Measurements from ENCODE around the gene PHLDB1. TPM values are rescaled to one million over a fixed set of nuclear protein-coding genes. Genes with fewer than 3 reads are reported as not detected.

Gene PHLDB1
- total and polyA plus RNA-seq, 2 of the 8 experiments (the other 6 are each of a cell fraction or from before 2014, with no cell fraction given), result 53.9 to 74.8 TPM

GRCh38 chr11:118663902-118664301, 56.5 kb downstream of the PHLDB1 start:
- H3K27me3 ChIP-seq (replicated peaks in 1 of 4; ENCODE audit: control insufficient read depth in 3 of 4, extremely low read depth in 1 of 4, insufficient read depth in 3 of 4, low read length in 3 of 4), result no peaks in the 10 kb centered on the region
- no peak for FAIRE-seq
- CTCF ChIA-PET (ENCODE audit: partially characterized antibody), result interaction anchor here (0.6 to 8.5 kb wide), 10 partner anchors 6 to 1045 kb away, joined by 3 to 86 read pairs (median 4); partner anchors contain the start of gene PHLDB1
- H3K4me2 ChIP-seq (ENCODE audit: insufficient read depth in 1 of 2, low read depth in 2 of 2, low read length in 2 of 2), result no peak overlapping the region
- no peak overlapping the region for H2BK5ac ChIP-seq (ENCODE audit: low read depth, low read length)
- H3K4me1 ChIP-seq (replicated peaks in 1 of 4; ENCODE audit: control insufficient read depth in 3 of 4, insufficient read depth in 4 of 4, low read length in 3 of 4), result peaks cover 0 to 17% (median 14%) of the 10 kb centered on the region in 4 experiments; a peak in 6 of 7 replicates
- H2AFZ ChIP-seq (ENCODE audit: low read length), result no peak overlapping the region
- H2BK12ac ChIP-seq (ENCODE audit: low read depth, low read length), result no peak overlapping the region
- no peak for DNase-seq (ENCODE audit: low read depth in 1 of 2, low spot score in 2 of 2)
- no peak overlapping the region for H3K4me3 ChIP-seq (ENCODE audit: extremely low read depth in 1 of 4, insufficient read depth in 2 of 4, low read depth in 3 of 4, low read length in 4 of 4)
- H4K8ac ChIP-seq (ENCODE audit: extremely low read depth, insufficient read depth, low read length), result no peak overlapping the region
- POLR2A ChIA-PET (ENCODE audit: partially characterized antibody), result interaction anchor here (0.7 to 16.1 kb wide), 6 partner anchors 24 to 248 kb away, joined by 3 to 271 read pairs (median 4); no protein-coding TSS in a partner anchor
- H3K79me2 ChIP-seq (ENCODE audit: control insufficient read depth in 1 of 2, insufficient read depth in 2 of 2, low read length in 2 of 2), result no peaks in the 10 kb centered on the region
- H4K5ac ChIP-seq (ENCODE audit: insufficient read length, low read depth, low read length), result no peak overlapping the region
- H2BK120ac ChIP-seq (replicated peaks; ENCODE audit: low read depth, low read length), result no peak overlapping the region
- H4K20me1 ChIP-seq (replicated peaks in 1 of 2; ENCODE audit: control insufficient read depth in 1 of 2, insufficient read depth in 2 of 2, low read length in 2 of 2), result no peaks in the 10 kb centered on the region
- H3K18ac ChIP-seq (ENCODE audit: extremely low read depth, low read length), result no peak overlapping the region
- H3K23ac ChIP-seq (ENCODE audit: insufficient read length), result no peak overlapping the region
- no peaks in the 10 kb centered on the region for H3K79me1 ChIP-seq (ENCODE audit: low read depth, low read length)
- 88% methylated on average over 3 of the region's 3 CpGs; no CpG with 5 or more reads in 1 of the 2 experiments for WGBS, 2 experiments (ENCODE audit: extremely low coverage in 1 of 2, insufficient coverage in 1 of 2, insufficient read length in 1 of 2, insufficient replicate concordance in 2 of 2, low coverage in 1 of 2, low lambda C conversion rate in 2 of 2, missing lambda C conversion rate in 1 of 2)
- no peak overlapping the region for H3K4ac ChIP-seq (replicated peaks; ENCODE audit: insufficient read length, low read depth, low read length)
- no peak overlapping the region for H3K27ac ChIP-seq (ENCODE audit: low read depth, low read length)
- H3K9ac ChIP-seq (replicated peaks in 1 of 4; ENCODE audit: extremely low read depth in 1 of 4, low read depth in 3 of 4, low read length in 3 of 4), result no peak overlapping the region
- no peak overlapping the region for H2BK15ac ChIP-seq (ENCODE audit: low read length)
- H3K23me2 ChIP-seq (ENCODE audit: low read depth, low read length), result no peaks in the 10 kb centered on the region; the same call in 1 of the 2 replicates
- TF ChIP-seq ATF2 (IDR thresholded peaks at IDR 0.05; ENCODE audit: low read length) (no peak), POU5F1 (IDR thresholded peaks at IDR 0.05; ENCODE audit: low read depth, low read length) (no peak), BCL11A (IDR thresholded peaks at IDR 0.05; ENCODE audit: low read depth in 2 of 2, low read length in 2 of 2) (no peak)
- no peak overlapping the region for H2BK20ac ChIP-seq (ENCODE audit: low read length)
- no peak overlapping the region for H3K56ac ChIP-seq (replicated peaks; ENCODE audit: insufficient read length, low read depth, low read length)
- H3K14ac ChIP-seq (ENCODE audit: insufficient read length), result no peak overlapping the region
- H3K36me3 ChIP-seq (ENCODE audit: control insufficient read depth in 2 of 4, insufficient read depth in 4 of 4, low read length in 3 of 4), result no peaks in the 10 kb centered on the region
- H3K9me3 ChIP-seq (ENCODE audit: insufficient read depth in 2 of 2, low read depth in 1 of 2, low read length in 1 of 2), result no peaks in the 10 kb centered on the region
- H2AK5ac ChIP-seq (ENCODE audit: low read depth, low read length), result no peak overlapping the region
- H4K91ac ChIP-seq (replicated peaks; ENCODE audit: insufficient read length, low read length), result no peak overlapping the region

Data from H1 (cell line).